PC-3 (cell line): ENCODE results near the gene LGI4.

Experiments used
- CTCF ChIP-seq: fragments of 300-600 bp; sonication (generic); conservative IDR thresholded peaks from 2 replicates; pipeline ENCODE4 v1.5.1; 2017; ENCODE audit warnings: antibody characterized with exemption, low read depth, mild to moderate bottlenecking, low read length
- EZH2 ChIP-seq: fragments of 300-600 bp; sonication (generic); IDR thresholded peaks from one replicate; pipeline ENCODE4 v1.6.1; 2017; ENCODE audit warnings: antibody characterized with exemption, mild to moderate bottlenecking, low read length; ENCODE audit not compliant: unreplicated experiment
- EZH2phosphoT487 ChIP-seq: fragments of 300-600 bp; sonication (generic); IDR thresholded peaks from 2 replicates; pipeline ENCODE4 v1.6.1; 2018; ENCODE audit warnings: mild to moderate bottlenecking, antibody characterized with exemption, low read length, borderline replicate concordance

- TF ChIP-seq CTCF (no peak), EZH2 (no peak), EZH2phosphoT487 (no peak)
Measured at GRCh38 chr19:35093941-35094647, 40.8 kb downstream of the LGI4 start.
